WERI-Rb-1 (cell line): ENCODE data around the gene RHOA.
"Not testable (repeated sequence)": the region's sequence is repeated elsewhere in the genome, so short reads cannot be mapped to it uniquely, and the experiment has no call there.

Experiments used
- DNase-seq: peaks from one replicate; pipeline ENCODE4 v3.0.0-alpha.2; 2020
- H3K27ac ChIP-seq: fragments of 250-450 bp; sonication (Bioruptor Pico); 2 replicates; pipeline ENCODE4 v1.5.1; 2020; ENCODE audit warnings: mild to moderate bottlenecking, moderate library complexity
- H3K27me3 ChIP-seq: fragments of 250-450 bp; sonication (Bioruptor Pico); 2 replicates; pipeline ENCODE4 v1.5.1; 2021; ENCODE audit warnings: mild to moderate bottlenecking, low read depth, moderate library complexity; ENCODE audit not compliant: insufficient read depth, severe bottlenecking
- H3K36me3 ChIP-seq: fragments of 250-450 bp; sonication (Bioruptor Pico); 2 replicates; pipeline ENCODE4 v1.5.1; 2020; ENCODE audit warnings: mild to moderate bottlenecking, moderate library complexity
- H3K4me3 ChIP-seq: 2 replicates; pipeline ENCODE4 v1.5.1; 2011; ENCODE audit warnings: low read depth, mild to moderate bottlenecking, control low read depth, low read length
- H3K9me3 ChIP-seq: fragments of 250-450 bp; sonication (Bioruptor Pico); 2 replicates; pipeline ENCODE4 v1.5.1; 2021; ENCODE audit warnings: mild to moderate bottlenecking, moderate library complexity; ENCODE audit not compliant: severe bottlenecking
- TF ChIP-seq, protein P1 (sequence below): IDR thresholded peaks from 2 replicates; pipeline ENCODE4 v1.5.1; 2011; ENCODE audit warnings: low read depth, mild to moderate bottlenecking, control low read depth, inconsistent platforms, low read length

The RHOA gene

GRCh38 chr3:49410846-49411534 lies 786 bp downstream of the RHOA start:
- Histone ChIP-seq H3K27ac (peak overlapping the region; percentile 94), H3K9me3 (no peaks in the 10 kb centered on the region)
- DNase-seq, result no peak

DNA sequence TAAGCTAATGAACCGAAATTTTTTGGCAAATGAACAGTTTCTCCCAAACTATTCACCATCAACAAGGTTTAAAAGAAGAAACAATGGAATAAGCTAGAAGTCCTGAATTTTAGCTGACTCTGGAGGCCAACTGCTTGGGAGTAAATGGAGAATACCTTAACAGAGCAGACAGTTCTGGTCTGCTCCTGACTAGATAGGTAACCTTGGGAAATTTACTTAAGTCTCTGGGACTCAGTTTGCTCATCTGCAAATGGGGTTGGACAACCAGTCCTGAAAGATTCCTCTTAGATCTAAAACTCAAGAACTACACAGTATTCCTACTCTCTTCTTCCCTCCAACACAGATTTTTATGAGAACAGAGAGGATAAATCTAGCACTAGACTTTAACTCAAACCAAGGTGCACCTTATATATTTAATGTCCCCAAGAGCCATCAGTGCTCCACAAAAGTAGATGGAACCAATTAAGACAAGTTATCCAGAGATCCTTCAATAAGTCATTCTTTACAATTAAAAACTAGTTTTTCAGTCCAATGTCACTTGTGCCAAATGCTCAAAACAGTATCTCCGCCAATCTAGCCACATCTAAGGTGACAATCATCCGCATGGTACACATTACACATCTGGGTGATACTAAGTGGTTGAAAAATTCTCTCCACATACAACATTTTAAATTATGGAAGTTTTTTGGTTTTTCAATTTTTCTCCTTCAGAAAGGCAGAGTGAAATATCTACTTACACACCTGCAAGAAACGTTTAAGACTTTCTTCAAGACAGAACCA lies 1.5 kb downstream of the RHOA start:
- Histone ChIP-seq H3K4me3 (peak overlapping the region; percentile 97), H3K27ac (peak overlapping the region; percentile 94), H3K27me3 (no peaks in the 10 kb centered on the region), H3K9me3 (no peaks in the 10 kb centered on the region), H3K36me3 (peaks cover 27% of the 10 kb centered on the region)
- no peak for DNase-seq
- TF ChIP-seq, protein P1, sequence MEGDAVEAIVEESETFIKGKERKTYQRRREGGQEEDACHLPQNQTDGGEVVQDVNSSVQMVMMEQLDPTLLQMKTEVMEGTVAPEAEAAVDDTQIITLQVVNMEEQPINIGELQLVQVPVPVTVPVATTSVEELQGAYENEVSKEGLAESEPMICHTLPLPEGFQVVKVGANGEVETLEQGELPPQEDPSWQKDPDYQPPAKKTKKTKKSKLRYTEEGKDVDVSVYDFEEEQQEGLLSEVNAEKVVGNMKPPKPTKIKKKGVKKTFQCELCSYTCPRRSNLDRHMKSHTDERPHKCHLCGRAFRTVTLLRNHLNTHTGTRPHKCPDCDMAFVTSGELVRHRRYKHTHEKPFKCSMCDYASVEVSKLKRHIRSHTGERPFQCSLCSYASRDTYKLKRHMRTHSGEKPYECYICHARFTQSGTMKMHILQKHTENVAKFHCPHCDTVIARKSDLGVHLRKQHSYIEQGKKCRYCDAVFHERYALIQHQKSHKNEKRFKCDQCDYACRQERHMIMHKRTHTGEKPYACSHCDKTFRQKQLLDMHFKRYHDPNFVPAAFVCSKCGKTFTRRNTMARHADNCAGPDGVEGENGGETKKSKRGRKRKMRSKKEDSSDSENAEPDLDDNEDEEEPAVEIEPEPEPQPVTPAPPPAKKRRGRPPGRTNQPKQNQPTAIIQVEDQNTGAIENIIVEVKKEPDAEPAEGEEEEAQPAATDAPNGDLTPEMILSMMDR, result no peak

More at GRCh38 chr3:49410846-49411534, 786 bp downstream of the RHOA start:
- TF ChIP-seq, protein P1, result no peak
- Histone ChIP-seq H3K27me3 (no peaks in the 10 kb centered on the region), H3K4me3 (peak overlapping the region; percentile 97), H3K36me3 (peaks cover 28% of the 10 kb centered on the region)

DNA sequence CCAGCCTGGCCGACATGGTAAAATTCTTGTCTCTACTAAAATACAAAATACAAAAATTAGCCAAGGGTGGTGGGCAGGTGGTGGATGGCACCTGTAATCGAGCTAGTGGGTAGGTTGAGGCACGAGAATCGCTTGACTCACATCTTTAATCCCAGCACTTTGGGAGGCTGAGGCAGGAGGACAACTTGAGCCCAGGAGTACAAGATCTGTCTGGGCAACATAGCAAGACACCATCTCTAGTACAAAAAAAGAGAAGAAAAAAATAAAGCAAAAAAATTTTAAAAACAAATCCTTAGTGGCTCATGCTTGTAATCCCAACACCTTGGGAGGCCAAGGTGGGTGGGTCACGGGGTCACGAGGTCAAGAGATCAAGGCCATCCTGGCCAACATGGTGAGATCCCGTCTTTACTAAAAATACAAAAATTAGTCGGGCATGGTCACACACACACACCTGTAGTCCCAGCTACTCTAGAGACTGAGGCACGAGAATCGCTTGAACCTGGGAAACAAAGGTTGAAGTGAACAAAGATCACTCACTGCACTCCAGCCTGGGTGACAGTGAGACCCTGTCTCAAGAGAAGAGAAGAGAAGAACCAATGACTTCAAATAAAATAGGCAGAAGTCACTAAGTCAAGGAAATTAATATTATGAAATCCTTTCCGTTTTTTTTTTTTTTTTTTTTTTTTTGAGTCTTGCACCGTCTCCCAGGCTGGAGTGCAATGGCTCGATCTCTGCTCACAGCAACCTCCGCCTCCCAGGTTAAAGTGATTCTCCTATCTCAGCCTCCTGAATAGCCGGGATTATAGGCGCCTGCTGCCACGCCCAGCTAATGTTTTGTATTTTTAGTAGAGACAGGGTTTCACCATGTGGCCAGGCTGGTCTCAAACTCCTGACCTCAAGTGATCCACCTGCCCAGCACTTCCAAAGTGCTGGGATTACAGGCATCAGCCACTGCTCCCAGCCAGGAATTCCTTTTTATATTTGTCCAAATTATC lies 4.9 kb downstream of the RHOA start:
- no peaks in the 10 kb centered on the region for H3K9me3 ChIP-seq
- H3K36me3 ChIP-seq, result peaks cover 32% of the 10 kb centered on the region
- no peaks in the 10 kb centered on the region for H3K27me3 ChIP-seq
- H3K27ac ChIP-seq, result no peak overlapping the region
- H3K4me3 ChIP-seq, result no peak overlapping the region
- TF ChIP-seq, protein P1, result no peak
- peak; percentile 62 for DNase-seq

DNA sequence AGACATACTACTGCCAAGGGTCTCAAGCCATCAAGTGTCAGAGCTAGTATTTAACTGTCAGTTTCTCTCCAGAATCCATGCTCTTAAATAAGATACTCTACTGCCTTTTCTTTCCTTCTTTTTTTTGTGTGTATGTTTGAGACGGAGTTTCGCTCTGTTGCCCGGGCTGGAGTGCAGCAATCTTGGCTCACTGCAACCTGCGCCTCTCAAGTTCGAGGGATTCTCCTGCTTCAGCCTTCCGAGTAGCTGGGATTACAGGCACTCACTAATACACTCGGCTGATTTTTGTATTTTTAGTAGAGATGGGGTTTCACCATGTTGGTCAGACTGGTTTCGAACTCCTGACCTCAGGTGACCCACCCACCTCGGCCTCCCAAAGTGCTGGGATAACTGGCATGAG lies 6.2 kb downstream of the RHOA start:
- not testable (repeated sequence) for H3K4me3 ChIP-seq, DNase-seq, H3K27me3 ChIP-seq, H3K9me3 ChIP-seq
- 0 out of 2 replicates have a peak overlapping the region, but pooled peaks have one; percentile 0 for H3K27ac ChIP-seq
- peaks cover 39% of the 10 kb centered on the region for H3K36me3 ChIP-seq

- Histone ChIP-seq H3K27ac (no peak overlapping the region), H3K27me3 (no peaks in the 10 kb centered on the region), H3K36me3 (peaks cover 35% of the 10 kb centered on the region), H3K4me3 (no peak overlapping the region), H3K9me3 (no peaks in the 10 kb centered on the region)
- TF ChIP-seq, protein P1, result no peak
- DNase-seq, result no peak
Measured at GRCh38 chr3:49403891-49404290, 7.9 kb downstream of the RHOA start.

DNA sequence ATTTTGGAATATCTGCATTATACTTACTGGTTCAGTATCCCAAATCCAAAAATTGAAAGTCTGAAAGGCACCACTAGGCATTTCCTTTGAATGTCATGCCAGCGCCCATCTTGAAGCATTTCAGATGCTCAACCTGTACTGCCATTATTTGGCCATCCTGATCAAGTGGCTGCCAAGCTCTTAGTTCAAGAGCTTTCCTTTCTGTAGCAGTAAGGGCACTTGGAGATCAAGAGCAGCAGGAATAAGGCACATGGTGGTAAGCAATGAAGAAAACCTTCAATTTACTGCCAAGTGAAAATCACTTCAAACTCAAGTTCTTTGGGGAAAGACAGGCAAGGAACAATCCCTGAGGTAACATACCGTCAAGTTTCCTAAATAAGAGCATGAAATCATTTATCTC lies 10.0 kb downstream of the RHOA start:
- DNase-seq, result no peak
- Histone ChIP-seq H3K9me3 (no peaks in the 10 kb centered on the region), H3K36me3 (peaks cover 43% of the 10 kb centered on the region), H3K27ac (no peak overlapping the region), H3K27me3 (no peaks in the 10 kb centered on the region), H3K4me3 (no peak overlapping the region)
- TF ChIP-seq, protein P1, result no peak
